HG02588 (cell line): ENCODE measurements around the gene RSAD2.
"Not testable (repeated sequence)": the region's sequence is repeated elsewhere in the genome, so short reads cannot be mapped to it uniquely, and the experiment has no call there.

ENCODE experiments used
- ATAC-seq: cut with Tn5 transposase; IDR thresholded peaks from one replicate; pipeline ENCODE4 v1.9.1; 2021; ENCODE audit warnings: mild to moderate bottlenecking, moderate library complexity; ENCODE audit not compliant: unreplicated experiment

RSAD2 gene, protein sequence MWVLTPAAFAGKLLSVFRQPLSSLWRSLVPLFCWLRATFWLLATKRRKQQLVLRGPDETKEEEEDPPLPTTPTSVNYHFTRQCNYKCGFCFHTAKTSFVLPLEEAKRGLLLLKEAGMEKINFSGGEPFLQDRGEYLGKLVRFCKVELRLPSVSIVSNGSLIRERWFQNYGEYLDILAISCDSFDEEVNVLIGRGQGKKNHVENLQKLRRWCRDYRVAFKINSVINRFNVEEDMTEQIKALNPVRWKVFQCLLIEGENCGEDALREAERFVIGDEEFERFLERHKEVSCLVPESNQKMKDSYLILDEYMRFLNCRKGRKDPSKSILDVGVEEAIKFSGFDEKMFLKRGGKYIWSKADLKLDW

DNA sequence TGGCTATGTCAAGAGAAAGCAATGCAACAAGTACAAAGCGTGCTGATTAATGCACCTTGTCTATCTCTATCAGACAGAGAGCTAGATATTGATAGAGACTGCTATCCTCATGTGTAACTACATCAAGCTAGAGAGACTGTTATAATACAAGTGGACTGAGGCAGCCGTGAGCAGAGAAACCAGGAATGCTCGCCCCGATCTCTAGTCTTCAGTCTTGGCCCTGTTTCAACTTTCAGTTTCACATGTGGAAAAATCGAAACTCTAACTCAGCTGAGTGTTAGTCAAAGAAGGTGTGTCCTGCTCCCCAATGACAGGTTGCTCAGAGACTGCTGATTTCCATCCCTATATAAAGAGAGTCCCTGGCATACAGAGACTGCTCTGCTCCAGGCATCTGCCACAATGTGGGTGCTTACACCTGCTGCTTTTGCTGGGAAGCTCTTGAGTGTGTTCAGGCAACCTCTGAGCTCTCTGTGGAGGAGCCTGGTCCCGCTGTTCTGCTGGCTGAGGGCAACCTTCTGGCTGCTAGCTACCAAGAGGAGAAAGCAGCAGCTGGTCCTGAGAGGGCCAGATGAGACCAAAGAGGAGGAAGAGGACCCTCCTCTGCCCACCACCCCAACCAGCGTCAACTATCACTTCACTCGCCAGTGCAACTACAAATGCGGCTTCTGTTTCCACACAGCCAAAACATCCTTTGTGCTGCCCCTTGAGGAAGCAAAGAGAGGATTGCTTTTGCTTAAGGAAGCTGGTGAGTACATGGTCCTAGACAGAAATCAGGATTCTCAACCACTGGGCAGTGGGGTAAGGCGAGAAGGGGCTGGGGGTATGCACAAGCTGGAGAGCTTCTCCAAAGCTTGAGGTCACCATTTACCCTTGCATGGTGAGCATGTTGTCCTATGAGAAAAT lies at the start of gene RSAD2:
Gene RSAD2 (plus strand): TSS at position 376 of the 903 bp plus-strand sequence. CDS start 24 bp downstream, at position 400.
- ATAC-seq, result peak; percentile 91

DNA sequence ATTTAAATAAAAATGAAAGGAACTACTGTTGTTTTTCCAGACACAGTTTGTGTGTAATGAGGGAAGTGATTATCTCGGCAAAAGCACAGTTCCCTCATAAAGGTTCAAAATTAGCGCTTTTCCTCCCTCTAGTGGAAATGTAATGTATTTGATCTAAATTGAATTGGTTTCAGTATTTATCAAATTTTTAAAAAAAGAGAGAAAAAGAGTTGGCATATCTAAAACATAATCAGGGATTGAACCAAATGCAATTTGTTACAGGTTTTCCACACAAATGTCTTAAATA lies 49.3 kb upstream of the RSAD2 start:
- no peak for ATAC-seq

DNA sequence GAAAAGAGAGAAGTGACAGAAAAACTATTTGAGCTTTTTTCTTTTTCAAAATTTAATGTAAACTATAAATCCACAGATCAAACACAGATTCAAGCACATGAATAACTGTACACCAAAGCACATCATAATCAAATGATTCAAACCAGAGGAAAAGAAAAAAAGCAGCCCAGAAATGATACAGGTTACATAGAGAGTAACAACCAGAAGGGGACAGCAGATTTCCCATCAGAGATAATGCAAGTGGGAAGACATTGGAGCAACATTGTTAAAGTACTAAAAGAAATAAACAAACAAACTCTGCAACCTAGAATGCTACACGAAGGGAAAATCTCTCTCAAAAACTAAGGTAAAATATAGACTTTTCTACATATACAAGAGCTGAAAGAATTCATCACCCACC lies 46.3 kb upstream of the RSAD2 start:
- no peak for ATAC-seq

DNA sequence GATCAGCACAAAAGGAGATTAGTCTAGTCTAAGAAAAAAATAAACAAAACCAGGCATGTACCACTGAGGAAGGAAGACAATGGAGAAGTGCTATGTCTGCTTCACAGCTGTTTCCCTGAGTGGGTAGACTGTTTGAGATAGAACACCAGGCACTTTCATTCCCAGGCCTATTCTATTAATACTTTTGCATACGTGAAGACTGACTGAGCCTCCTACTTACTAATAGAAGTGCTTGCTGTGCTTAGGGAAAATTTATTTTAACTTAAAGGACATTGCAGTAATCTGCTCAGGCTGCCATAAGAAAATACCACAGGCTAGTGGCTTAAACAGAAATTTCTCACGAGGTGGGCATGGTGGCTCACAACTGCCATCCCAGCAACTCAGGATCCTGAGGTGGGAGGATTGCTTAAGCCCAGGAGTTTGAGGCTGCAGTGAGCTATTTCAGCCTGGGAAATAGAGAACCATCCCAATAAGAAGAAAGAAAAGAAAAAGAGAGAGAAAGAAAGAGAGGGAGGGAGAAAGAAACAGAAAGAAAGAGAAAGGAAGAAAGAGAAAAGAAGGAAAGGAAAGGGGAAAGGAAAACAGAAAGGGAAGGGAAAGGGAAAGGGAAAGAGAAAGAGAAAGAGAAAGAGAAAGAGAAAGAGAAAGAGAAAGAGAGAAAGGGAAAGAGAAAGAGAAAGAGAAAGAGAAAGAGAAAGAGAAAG lies 44.8 kb upstream of the RSAD2 start:
- ATAC-seq, result no peak

DNA sequence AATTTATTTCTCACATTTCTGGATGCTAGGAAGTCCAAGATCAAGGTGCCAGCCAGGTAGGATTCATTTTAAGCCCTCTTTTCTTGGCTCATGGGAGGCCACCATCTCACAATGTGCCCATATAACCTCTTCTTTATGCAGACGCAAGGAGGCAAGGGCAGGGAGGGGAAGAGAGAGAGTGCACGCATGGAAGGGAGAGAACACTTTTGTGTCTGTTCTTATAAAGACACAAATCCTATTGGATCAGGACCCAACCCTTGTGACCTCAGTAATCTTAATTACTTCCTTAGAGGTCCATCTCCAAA lies 44.3 kb upstream of the RSAD2 start:
- ATAC-seq, result no peak

DNA sequence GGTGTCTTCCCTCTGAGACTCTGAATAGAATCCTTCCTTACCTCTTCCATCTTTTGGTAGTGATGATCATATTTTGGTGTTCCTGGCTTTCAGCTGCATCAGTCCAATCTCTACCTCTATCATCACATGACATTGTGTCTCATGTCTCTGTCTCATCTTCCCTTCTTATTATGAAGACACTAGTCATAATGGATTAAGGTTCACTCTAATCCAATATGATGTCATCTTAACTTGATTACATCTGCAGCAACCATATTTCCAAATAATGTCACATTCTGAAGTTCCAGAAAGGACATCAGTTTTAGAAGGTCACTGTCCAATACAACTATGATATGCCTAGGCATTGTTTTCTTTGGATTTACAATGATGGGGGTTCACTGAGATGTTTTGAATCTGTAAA lies 43.4 kb upstream of the RSAD2 start:
- no peak for ATAC-seq

DNA sequence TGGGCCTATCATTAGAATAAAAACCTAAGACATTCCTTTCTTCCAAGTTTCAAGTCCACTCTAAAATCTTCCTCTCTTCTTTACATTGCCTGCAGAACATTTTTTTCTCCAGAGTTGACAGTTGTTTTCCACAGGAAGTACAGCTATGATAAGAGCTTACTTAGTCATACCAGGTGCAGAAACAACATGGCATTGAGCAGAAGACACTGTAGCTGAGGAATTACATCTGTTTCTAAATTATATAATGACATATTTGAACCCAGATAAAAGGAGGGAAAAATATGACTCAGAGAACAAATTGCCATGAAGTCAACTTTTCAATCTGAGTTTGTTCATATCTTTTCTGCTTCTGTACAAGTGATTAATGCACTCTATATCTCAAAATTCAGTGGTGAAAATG lies 42.1 kb upstream of the RSAD2 start:
- ATAC-seq, result no peak

DNA sequence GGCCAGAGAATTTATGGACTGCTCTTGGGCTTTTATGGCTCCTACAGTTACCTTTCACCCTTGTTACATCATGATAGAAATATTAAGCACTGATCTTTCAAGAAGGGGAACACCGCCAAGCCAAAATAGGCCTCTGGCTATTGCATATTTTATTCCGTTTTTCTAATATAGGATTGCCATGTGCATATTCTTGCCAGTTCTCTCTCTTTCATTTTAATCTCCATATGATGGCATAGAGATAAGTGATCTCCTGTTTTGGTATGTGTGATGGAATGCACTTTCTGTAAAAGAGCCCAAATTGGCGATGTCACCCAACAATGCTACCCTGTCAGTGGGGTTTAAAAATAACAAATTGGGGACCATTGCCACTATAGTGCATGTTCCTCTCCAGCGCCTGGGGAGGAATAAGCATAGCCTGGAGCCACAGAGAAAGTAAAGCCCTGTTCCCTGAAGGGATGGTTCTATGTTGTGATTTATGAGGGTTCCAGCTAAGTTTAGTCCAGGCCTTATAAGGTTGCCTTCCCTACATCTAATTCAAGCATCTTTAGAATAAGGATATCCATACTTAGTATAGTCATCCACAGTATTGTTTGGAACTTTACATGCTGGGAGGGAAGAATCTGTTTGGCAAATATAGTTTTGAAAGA lies 38.8 kb upstream of the RSAD2 start:
- no peak for ATAC-seq

DNA sequence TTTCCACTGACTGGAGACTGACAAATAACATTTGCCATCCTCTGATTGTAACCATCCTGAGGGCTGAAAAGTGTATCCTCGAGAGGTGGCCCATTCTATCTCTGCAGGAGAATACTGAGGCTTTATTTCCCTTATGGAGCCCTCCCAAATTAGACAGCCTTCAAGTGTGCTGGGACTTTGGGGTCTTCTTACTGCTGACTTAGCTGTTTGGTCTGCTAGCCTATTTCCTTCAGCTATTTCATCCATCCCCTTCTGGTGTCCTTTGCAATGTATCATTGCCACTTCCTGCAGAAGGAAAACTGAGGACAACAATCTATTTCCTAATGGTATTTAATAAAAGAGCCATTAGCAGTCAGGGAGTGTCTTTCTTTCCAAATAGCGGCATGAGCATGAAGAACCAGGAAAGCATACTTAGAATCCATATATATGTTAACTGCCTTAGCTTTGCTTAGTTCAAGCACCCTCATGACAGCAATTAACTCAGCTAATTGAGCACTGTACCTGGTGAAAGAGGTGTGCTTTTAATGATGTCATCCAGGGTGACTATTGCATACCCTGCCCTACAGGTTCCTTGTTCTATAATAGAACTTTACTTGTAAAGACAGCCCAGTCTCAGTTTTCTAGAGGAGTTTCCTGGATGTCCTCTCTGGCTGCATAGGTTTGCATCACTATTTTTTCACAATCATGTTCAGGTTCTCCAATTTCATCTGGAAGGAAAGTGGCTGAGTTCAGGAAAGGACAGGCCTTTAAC lies 35.9 kb upstream of the RSAD2 start:
- no peak for ATAC-seq

DNA sequence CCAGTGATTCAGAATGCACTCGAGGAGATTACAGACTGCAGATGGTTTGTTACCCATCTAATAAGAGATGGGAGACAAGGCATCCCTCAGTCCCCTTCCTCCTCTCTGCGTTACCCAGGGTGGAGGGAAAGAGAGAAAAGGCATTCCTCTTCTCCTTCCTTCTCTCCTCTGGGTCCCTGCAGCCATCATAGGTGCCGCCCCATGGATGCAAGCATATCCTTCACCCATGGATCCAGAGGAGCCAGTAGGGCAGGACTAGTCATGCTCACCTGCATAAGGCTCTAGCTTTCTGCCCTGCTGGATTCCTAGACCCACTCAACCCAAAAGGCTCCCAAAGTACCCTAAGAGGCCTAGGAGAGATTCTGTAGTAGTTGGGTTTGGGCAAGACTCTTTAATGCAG lies 32.3 kb upstream of the RSAD2 start:
- ATAC-seq, result no peak

DNA sequence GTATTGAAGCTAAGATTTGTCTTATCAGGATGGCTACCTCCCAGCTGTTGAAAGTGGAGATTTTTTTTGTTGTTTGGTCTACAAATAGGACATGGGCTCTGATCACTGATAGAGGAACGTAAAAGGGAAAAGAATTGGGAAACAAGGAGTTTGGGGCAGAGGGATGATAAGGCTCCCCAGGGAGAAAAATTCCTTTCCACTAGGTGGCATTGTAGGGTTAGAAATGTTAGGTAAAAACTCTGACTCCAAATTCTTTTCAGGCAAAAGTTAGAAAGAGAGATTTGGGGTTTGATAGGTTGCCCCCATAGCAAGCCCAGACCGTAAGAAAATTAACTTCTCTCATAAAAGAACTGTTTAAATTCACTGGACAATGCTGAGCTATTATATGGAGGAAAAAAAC lies 31.7 kb upstream of the RSAD2 start:
- ATAC-seq, result no peak

DNA sequence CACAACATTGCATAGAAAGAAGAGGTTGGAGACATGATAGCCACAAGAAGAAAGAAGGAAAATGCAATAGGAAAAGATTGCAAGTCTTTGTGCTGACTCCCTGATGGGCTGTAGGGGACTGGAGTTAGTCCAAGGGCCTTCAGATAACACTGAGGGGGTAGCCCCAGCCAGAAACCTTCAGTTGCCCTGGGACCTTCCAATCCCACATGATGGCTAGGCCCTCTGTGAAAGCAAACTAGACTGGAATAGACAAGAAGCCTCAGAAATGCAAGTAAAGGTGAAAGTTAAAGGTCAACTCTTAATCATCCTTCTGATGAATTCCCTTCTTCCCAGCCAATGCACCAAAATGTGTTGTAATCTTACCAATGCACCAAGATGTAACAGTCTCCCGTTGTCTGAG lies 31.0 kb upstream of the RSAD2 start:
- ATAC-seq, result no peak

DNA sequence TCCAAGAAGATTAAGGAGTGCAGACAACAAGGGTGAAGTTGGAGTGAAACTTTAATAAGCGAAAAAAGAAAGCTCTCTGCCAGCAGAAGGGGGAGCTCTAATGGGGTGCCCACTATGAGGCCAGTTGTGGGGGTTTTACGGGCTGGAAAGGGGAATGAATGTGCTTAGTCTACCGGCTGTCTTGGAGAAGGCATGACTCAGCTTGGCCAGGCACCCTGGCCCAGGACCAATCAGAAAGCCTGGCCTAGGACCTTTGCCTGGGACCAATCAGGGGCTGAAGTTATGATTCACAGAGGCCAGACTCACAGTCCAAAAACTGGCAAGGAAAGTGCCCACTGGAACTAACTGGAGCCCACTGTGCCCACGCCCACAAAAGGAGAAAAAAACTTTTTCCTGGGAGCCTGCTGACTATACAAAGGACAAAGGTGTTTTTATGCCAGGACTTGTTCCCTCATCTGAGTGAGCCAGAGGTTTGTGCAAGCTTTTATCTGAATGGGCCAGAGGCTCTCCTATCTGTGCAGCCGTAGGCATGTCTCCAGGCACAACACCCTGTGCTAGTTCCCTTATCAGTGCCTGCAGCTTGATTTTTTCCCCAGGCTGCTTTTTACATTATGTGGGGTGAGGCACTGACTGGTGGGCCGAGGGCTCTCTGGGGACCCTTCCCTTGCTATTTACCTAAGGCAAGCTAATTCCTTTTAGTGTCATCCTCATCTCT lies 30.5 kb upstream of the RSAD2 start:
- ATAC-seq, result no peak

DNA sequence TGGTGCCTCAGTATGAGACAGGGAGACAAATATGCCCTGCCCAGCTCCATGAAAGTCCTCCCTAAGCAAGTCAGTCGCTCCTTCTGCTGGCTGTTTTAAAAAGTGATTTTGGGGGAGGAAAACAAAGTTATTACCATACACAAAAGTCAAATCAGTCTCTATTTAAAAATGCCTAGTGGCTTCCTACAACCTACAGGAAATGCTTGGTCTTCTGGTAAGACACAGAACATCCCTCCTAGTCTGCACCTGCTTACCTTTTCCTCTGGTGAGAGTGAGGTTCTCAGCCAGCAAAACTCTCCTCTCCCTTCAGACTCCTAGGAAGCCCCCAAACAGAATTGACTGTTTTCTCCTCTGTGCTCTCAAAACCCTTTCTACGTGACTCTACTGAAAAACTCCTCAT lies 25.4 kb upstream of the RSAD2 start:
- no peak for ATAC-seq

DNA sequence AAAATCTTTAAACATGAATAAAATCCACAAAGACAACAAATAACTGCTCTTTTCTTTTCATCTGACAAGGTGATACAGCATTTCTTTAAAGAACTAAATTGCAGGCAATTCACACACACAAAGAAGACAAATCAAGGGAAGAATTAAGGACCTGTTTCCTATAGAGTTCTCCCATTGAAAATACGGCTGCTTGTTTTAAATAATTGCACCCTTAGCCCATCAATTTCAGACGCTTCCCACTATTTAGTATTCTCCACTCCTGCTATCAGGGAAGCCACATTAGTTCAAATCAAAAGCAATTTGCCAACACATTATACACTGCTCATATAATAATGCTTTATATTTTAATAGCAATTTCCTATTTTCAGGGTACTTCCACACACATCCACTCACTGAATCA lies 23.2 kb upstream of the RSAD2 start:
- no peak for ATAC-seq

DNA sequence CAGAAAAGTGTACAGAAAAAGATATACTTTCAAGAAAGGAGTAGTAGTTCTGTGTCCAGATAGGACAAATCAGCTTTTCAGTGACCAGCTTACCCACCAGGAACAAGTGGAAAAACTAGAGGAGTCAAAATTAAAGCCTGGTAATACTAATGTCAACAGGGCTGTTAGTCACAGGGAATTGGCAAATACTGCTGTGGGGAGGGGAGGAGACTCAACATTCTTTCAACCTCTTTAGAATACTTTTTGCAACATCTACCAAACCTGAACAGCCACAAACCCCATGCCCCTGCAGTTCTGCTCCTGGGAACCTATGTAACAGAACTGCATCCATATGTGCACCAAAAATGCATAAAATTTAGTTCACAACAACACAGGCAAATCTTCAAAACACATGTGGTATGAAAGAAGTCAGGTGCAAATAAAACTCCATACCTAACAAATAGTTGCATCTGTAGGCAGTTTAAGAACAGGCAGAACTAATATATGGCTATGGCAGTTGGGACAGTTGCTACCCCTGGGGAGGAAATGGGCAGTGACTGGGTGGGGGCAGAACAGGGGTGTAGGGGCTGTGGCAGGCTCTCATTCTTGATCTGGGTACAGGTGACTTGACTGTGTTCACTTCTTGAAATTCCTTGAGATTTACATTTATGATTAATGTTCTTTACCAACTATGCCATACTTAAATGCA lies 21.6 kb upstream of the RSAD2 start:
- ATAC-seq, result no peak

DNA sequence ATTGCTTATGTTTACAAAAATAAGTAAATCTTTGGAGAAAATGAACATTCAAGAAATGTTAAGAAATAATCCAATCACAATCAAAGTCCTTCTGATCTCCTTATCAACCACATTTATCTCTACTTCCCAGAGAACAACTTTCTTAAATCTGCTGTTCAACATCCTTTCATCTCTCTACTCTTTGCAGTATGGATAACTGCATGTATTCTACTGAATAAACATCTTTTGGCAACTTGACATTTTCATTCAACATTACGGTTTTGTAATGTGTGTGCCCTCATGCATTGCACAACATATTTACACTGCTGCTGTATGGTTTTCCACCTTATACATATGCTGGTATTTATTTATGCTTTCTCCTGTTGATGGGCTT lies 21.0 kb upstream of the RSAD2 start:
- ATAC-seq, result no peak

DNA sequence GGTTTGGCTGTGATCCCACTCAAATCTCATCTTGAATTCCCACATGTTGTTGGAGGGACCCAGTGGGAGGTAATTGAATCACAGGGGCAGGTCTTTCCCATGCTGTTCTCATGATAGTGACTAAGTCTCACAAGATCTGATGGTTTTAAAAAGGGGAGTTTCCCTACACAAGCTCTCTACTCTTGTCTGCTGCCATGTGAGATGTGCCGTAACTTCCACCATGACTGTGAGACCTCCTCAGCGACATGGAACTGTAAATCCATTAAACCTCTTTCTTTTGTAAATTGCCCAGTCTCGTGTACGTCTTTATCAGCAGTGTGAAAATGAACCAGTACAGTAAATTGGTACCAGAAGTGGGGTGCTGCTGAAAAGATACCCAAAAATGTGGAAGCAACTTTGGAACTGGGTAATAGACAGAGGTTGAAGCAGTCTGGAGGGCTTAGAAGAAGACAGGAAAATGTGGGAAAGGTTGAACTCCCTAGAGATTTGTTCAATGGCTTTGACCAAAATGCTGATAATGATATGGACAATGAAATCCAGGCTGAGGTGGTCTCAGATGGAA lies 19.0 kb upstream of the RSAD2 start:
- ATAC-seq, result not testable (repeated sequence)

DNA sequence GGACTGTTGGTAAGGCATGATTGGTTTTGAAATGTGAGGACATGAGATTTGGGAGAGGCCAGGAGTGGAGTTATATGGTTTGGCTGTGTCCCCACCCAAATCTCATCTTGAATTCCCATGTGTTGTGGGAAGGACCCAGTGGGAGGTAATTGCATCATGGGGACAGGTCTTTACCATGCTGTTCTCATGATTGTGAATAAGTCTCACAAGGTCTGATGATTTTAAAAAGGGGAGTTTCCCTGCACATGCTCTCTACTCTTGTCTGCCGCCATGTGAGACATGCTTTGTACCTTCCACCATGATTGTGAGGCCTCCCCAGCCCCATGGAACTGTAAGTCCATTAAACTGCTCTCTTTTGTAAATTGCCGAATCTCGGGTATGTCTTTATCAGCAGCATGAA lies 17.3 kb upstream of the RSAD2 start:
- no peak for ATAC-seq
